Lower leg skin (tissue), 4 donors: Measurements from ENCODE around the gene SLC35F3. TPM values are rescaled to one million over a fixed set of nuclear protein-coding genes. Genes with fewer than 3 reads are reported as not detected.

ENCODE experiments used
- DNase-seq, 2 donors: peaks; one replicate each; pipeline ENCODE4 v3.0.0-alpha.2; 2019; ENCODE audit warnings: low spot score in 2 of 2
- H3K4me3 ChIP-seq: fragments of 200-600 bp; sonication (generic); 2 replicates; pipeline ENCODE4 v1.5.1; 2017; ENCODE audit warnings: mild to moderate bottlenecking, low read depth; ENCODE audit not compliant: poor library complexity, severe bottlenecking
- CTCF ChIP-seq, 3 donors: fragments of 450-650 bp; IDR thresholded peaks; one replicate each; pipeline ENCODE4 v1.5.1; 2016; ENCODE audit warnings: antibody characterized with exemption in 3 of 3, mild to moderate bottlenecking in 3 of 3, moderate library complexity in 2 of 3
- POLR2A ChIP-seq, 2 donors: fragments of 450-650 bp; IDR thresholded peaks; one replicate each; pipeline ENCODE4 v1.6.1; 2016 to 2017; ENCODE audit warnings: antibody characterized with exemption in 2 of 2, mild to moderate bottlenecking in 1 of 2, moderate library complexity in 1 of 2
- WGBS, 2 donors: methylation state at CpG; one replicate each; pipeline ENCODE4 v1.1.5; 2018; 5-methylcytosine and 5-hydroxymethylcytosine counted together
- intact Hi-C: fragments of 100-400 bp; cut with DNase I; formaldehyde crosslinking; loops from one replicate; pipeline ENCODE4 v1.15.0; 2023; ENCODE audit warnings: low total_unique reads
- total RNA-seq, 4 donors: library from RNA; depleted of rRNA; stranded (reverse); fragments of >200 nt; gene quantifications; one replicate each; pipeline ENCODE4 v1.1.0, GENCODE V29; 2016

Gene SLC35F3
- total RNA-seq, 4 donors from 2014 or later: 0.42 to 0.83 (median 0.64) TPM

- no peak for TF ChIP-seq CTCF (IDR thresholded peaks at IDR 0.05)
- TF ChIP-seq POLR2A (IDR thresholded peaks at IDR 0.05): no peak
- 79 to 91% methylated on average over 1 of the region's 1 CpG for WGBS, 2 donors
- no peak for DNase-seq
- intact Hi-C loops: loop anchor here (5.0 kb wide), 1 partner anchor 1996 kb away; no protein-coding TSS in a partner anchor
- no peak overlapping the region for H3K4me3 ChIP-seq
These were observed 188.6 kb downstream of the SLC35F3 start for GRCh38 chr1:234093107-234093506.

- DNase-seq: peak in 1 of 2 donors; percentile 21
These were observed 189.3 kb downstream of the SLC35F3 start for GRCh38 chr1:234093741-234094140.

GRCh38 chr1:234094172-234094571 is 189.7 kb downstream of the SLC35F3 start:
- no peak for DNase-seq
- H3K4me3 ChIP-seq: no peak overlapping the region
- intact Hi-C loops: loop anchor here (5.0 kb wide), 1 partner anchor 1997 kb away; no protein-coding TSS in a partner anchor
- TF ChIP-seq POLR2A (IDR thresholded peaks at IDR 0.05) (no peak), CTCF (IDR thresholded peaks at IDR 0.05) (no peak)
- WGBS, 2 donors: 44 to 52% methylated on average over 1 of the region's 1 CpG

More at GRCh38 chr1:234093741-234094140, 189.3 kb downstream of the SLC35F3 start:
- H3K4me3 ChIP-seq: no peak overlapping the region
- WGBS, 2 donors: 37 to 53% methylated on average over 5 of the region's 5 CpGs
- TF ChIP-seq CTCF (IDR thresholded peaks at IDR 0.05) (no peak), POLR2A (IDR thresholded peaks at IDR 0.05) (no peak)
- intact Hi-C loops: loop anchor here (5.0 kb wide), 1 partner anchor 1996 kb away; no protein-coding TSS in a partner anchor

GRCh38 chr1:234096161-234096770 is 191.8 kb downstream of the SLC35F3 start:
- no peak for TF ChIP-seq CTCF (IDR thresholded peaks at IDR 0.05)
- no peak for TF ChIP-seq POLR2A (IDR thresholded peaks at IDR 0.05)
- 59 to 68% methylated on average over 7 of the region's 7 CpGs for WGBS, 2 donors
- intact Hi-C loops: no loop called here
- no peak overlapping the region for H3K4me3 ChIP-seq
- no peak for DNase-seq

GRCh38 chr1:234102583-234102982 is 198.1 kb downstream of the SLC35F3 start:
- DNase-seq: no peak
- WGBS, 2 donors: 25 to 34% methylated on average over 8 of the region's 8 CpGs
- no peak for TF ChIP-seq POLR2A (IDR thresholded peaks at IDR 0.05)
- no peak for TF ChIP-seq CTCF (IDR thresholded peaks at IDR 0.05)
- intact Hi-C loops: no loop called here
- no peak overlapping the region for H3K4me3 ChIP-seq

GRCh38 chr1:234103198-234103597 is 198.7 kb downstream of the SLC35F3 start:
- intact Hi-C loops: no loop called here
- 83 to 84% methylated on average over 3 of the region's 3 CpGs for WGBS, 2 donors
- no peak overlapping the region for H3K4me3 ChIP-seq
- DNase-seq: no peak
- no peak for TF ChIP-seq CTCF (IDR thresholded peaks at IDR 0.05)
- no peak for TF ChIP-seq POLR2A (IDR thresholded peaks at IDR 0.05)
